Endothelial cell of umbilical vein (primary cell): Measurements from ENCODE around the gene SH3BP1. TPM values are rescaled to one million over a fixed set of nuclear protein-coding genes. Genes with fewer than 3 reads are reported as not detected.

Source experiments
- BruUV-seq: library from RNA; stranded (reverse); fragments of 400-500 nt; replicated peaks from 2 replicates; lab custom pipeline; 2021; lab: Mats Ljungman, UMichigan
- CTCF ChIA-PET: fragments of 300-600, 350-600 bp; sonication (Branson Sonifier 250); formaldehyde crosslinking; loops from one replicate; lab custom pipeline; 2021; ENCODE audit warnings: antibody characterized with exemption, inconsistent platforms; lab: Charles Lee
- POLR2A ChIA-PET: fragments of 300-600, 350-600 bp; sonication (Branson Sonifier 250); formaldehyde crosslinking; loops from one replicate; lab custom pipeline; 2021; ENCODE audit warnings: antibody characterized with exemption, inconsistent platforms; lab: Charles Lee
- DNase-seq: peaks from one replicate; pipeline ENCODE4 v3.0.0-alpha.2; 2011; ENCODE audit warnings: low read depth, low spot score
- FAIRE-seq: peaks from 2 replicates; lab custom pipeline; 2011; peaks lifted over from hg19 to GRCh38; lab: Jason Lieb, UNC
- H2AFZ ChIP-seq: 2 replicates; pipeline ENCODE4 v1.6.0; 2012; ENCODE audit warnings: low read depth, low read length, control low read depth, inconsistent platforms
- H3K27ac ChIP-seq: 2 replicates; pipeline ENCODE4 v1.5.1; 2011; ENCODE audit warnings: low read depth, mild to moderate bottlenecking, control low read depth, low read length, moderate library complexity; ENCODE audit not compliant: insufficient read depth
- H3K27me3 ChIP-seq, 2 experiments: 2 replicates each; pipeline versions ENCODE4 v1.6.0 to v1.6.1; 2011; ENCODE audit warnings: low read length in 2 of 2, mixed read lengths in 1 of 2; ENCODE audit not compliant: control insufficient read depth in 2 of 2, insufficient read depth in 2 of 2
- H3K36me3 ChIP-seq, 2 experiments: 2 replicates in 1 of 2; 3 replicates in 1 of 2; pipeline ENCODE4 v1.5.1; 2011; ENCODE audit warnings: low read length in 2 of 2, mild to moderate bottlenecking in 1 of 2, moderate library complexity in 1 of 2; ENCODE audit not compliant: control insufficient read depth in 2 of 2, insufficient read depth in 2 of 2; ENCODE audit errors: extremely low read depth in 1 of 2
- H3K4me1 ChIP-seq: 3 replicates; pipeline ENCODE4 v1.5.1; 2011; ENCODE audit warnings: mild to moderate bottlenecking, low read length; ENCODE audit not compliant: control insufficient read depth, insufficient read depth; ENCODE audit errors: extremely low read depth
- H3K4me2 ChIP-seq: 2 replicates; pipeline ENCODE4 v1.6.1; 2011; ENCODE audit warnings: low read length, control low read depth, mixed read lengths; ENCODE audit not compliant: insufficient read depth
- H3K4me3 ChIP-seq, 3 experiments: fragments of 200-600 bp in 1 of 3; sonication (generic), shearing (Covaris generic) in 1 of 3; replicated peaks in 1 of 3; 2 replicates each; pipeline ENCODE4 v1.5.1; 2011 to 2016; ENCODE audit warnings: control low read depth in 3 of 3, low read length in 3 of 3, mild to moderate bottlenecking in 2 of 3, inconsistent platforms in 1 of 3, low read depth in 1 of 3, moderate library complexity in 1 of 3; ENCODE audit not compliant: insufficient read depth in 1 of 3
- H3K79me2 ChIP-seq: 2 replicates; pipeline ENCODE4 v1.6.0; 2012; ENCODE audit warnings: low read length, inconsistent platforms; ENCODE audit not compliant: control insufficient read depth, insufficient read depth
- H3K9ac ChIP-seq: replicated peaks from 2 replicates; pipeline ENCODE3; 2011; ENCODE audit warnings: low read length, control low read depth; ENCODE audit not compliant: insufficient read depth; ENCODE audit errors: extremely low read depth
- H3K9me1 ChIP-seq: replicated peaks from 3 replicates; pipeline ENCODE4 v1.6.0; 2011; ENCODE audit warnings: mild to moderate bottlenecking, low read length; ENCODE audit not compliant: control insufficient read depth, insufficient read depth; ENCODE audit errors: extremely low read depth
- H3K9me3 ChIP-seq: replicated peaks from 2 replicates; pipeline ENCODE4 v1.5.1; 2012; ENCODE audit warnings: low read length, inconsistent platforms; ENCODE audit not compliant: control insufficient read depth, insufficient read depth
- H4K20me1 ChIP-seq: replicated peaks from 2 replicates; pipeline ENCODE3; 2011; ENCODE audit warnings: mild to moderate bottlenecking, low read length; ENCODE audit not compliant: control insufficient read depth, insufficient read depth; ENCODE audit errors: extremely low read depth
- EZH2 ChIP-seq: IDR thresholded peaks from 2 replicates; pipeline ENCODE4 v1.6.1; 2012; ENCODE audit warnings: borderline replicate concordance, low read depth, mild to moderate bottlenecking, moderate library complexity, low read length, inconsistent platforms; ENCODE audit not compliant: severe bottlenecking
- FOS ChIP-seq: IDR thresholded peaks from 2 replicates; pipeline ENCODE4 v1.6.1; 2011; ENCODE audit warnings: mild to moderate bottlenecking, low read length, moderate library complexity, borderline replicate concordance; ENCODE audit not compliant: insufficient read depth
- GATA2 ChIP-seq: IDR thresholded peaks from 2 replicates; pipeline ENCODE4 v1.7.0; 2011; ENCODE audit warnings: low read depth, mild to moderate bottlenecking, moderate library complexity, mixed read lengths, low read length; ENCODE audit not compliant: insufficient read length, insufficient read depth
- JUN ChIP-seq: IDR thresholded peaks from 2 replicates; pipeline ENCODE4 v1.6.1; 2011; ENCODE audit warnings: borderline replicate concordance, low read depth; ENCODE audit not compliant: insufficient read length, insufficient read depth
- MYC ChIP-seq: IDR thresholded peaks from one replicate; pipeline ENCODE4 v1.6.1; 2011; ENCODE audit warnings: mild to moderate bottlenecking, low read depth, low read length
- POLR2A ChIP-seq: IDR thresholded peaks from 2 replicates; pipeline ENCODE4 v1.6.1; 2012; ENCODE audit warnings: low read depth, mild to moderate bottlenecking, control low read depth, low read length
- POLR2AphosphoS5 ChIP-seq: IDR thresholded peaks from 2 replicates; pipeline ENCODE4 v1.6.1; 2012; ENCODE audit warnings: low read depth, mild to moderate bottlenecking, control low read depth, low read length, moderate library complexity; ENCODE audit not compliant: insufficient read depth
- dilution Hi-C: fragments of 300-500 bp; cut with MboI; formaldehyde crosslinking; loops from one replicate; pipeline ENCODE4 v1.15.0; 2019; ENCODE audit warnings: low sequenced_read_pairs; ENCODE audit not compliant: extremely low pct_ligation_motif_present
- intact Hi-C: fragments of 100-400 bp; cut with micrococcal nuclease; formaldehyde crosslinking; loops from one replicate; pipeline ENCODE4 v1.10.0; 2022
- polyA plus RNA-seq, 4 experiments: library from polyadenylated mRNA; depleted of rRNA in 3 of 4; stranded (reverse) in 3 of 4; unstranded in 1 of 4; fragments of >200 nt; gene quantifications; 2 replicates each; pipeline versions ENCODE4 v1.2.1 to v1.2.3, GENCODE V29; 2011 to 2012; ENCODE audit warnings: missing spikeins in 1 of 4
- total RNA-seq: library from RNA; stranded (reverse); gene quantifications from 2 replicates; pipeline ENCODE4 v1.2.3, GENCODE V29; 2021
- TF ChIP-seq, protein P1 (sequence below): IDR thresholded peaks from 2 replicates; pipeline ENCODE4 v1.6.1; 2011; ENCODE audit not compliant: insufficient read depth, insufficient read length
- TF ChIP-seq, protein P2 (sequence below), 2 donors: IDR thresholded peaks; 1 replicate in 1 of 2; 2 replicates in 1 of 2; pipeline ENCODE4 v1.5.1; 2011; ENCODE audit warnings: low read length in 2 of 2, mild to moderate bottlenecking in 2 of 2, moderate library complexity in 2 of 2, control low read depth in 1 of 2, inconsistent platforms in 1 of 2, low read depth in 1 of 2; ENCODE audit not compliant: insufficient read depth in 1 of 2; ENCODE audit errors: extremely low read depth in 1 of 2

SH3BP1 gene
- total and polyA plus RNA-seq, 2 donors (not counting 3 experiments of a cell fraction or from before 2014, with no cell fraction given): 2.3 to 4.3 TPM

DNA sequence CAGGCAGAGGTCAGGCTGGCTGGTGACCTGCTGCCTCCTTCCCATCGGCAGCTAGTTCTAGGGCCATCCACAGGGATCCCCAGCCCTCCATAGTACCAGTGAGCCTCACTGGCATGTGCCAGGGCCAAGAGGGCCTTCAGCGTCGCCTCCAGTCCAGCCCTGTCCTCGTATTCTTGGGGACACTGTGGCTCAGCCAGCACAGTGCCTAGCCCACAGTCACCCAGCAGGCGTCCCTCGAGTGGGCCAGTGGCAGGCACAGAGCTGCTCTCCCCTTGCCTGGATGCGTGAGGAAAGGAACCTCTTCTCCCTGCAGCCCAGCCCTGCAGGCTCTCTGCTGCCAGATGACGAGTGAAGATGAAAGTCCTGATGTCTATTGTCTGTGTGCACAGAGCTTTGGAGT lies 10.6 kb upstream of the SH3BP1 start:
- no peak overlapping the region for H3K9ac ChIP-seq
- H3K4me2 ChIP-seq: no peak overlapping the region
- H4K20me1 ChIP-seq: no peaks in the 10 kb centered on the region
- H3K9me1 ChIP-seq: no peaks in the 10 kb centered on the region
- H3K79me2 ChIP-seq: no peaks in the 10 kb centered on the region
- dilution Hi-C loops: no loop called here
- TF ChIP-seq FOS (no peak), POLR2AphosphoS5 (no peak), POLR2A (no peak), JUN (no peak), EZH2 (no peak), GATA2 (no peak), MYC (no peak)
- TF ChIP-seq, protein P1, sequence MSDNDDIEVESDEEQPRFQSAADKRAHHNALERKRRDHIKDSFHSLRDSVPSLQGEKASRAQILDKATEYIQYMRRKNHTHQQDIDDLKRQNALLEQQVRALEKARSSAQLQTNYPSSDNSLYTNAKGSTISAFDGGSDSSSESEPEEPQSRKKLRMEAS: no peak
- TF ChIP-seq, protein P2, sequence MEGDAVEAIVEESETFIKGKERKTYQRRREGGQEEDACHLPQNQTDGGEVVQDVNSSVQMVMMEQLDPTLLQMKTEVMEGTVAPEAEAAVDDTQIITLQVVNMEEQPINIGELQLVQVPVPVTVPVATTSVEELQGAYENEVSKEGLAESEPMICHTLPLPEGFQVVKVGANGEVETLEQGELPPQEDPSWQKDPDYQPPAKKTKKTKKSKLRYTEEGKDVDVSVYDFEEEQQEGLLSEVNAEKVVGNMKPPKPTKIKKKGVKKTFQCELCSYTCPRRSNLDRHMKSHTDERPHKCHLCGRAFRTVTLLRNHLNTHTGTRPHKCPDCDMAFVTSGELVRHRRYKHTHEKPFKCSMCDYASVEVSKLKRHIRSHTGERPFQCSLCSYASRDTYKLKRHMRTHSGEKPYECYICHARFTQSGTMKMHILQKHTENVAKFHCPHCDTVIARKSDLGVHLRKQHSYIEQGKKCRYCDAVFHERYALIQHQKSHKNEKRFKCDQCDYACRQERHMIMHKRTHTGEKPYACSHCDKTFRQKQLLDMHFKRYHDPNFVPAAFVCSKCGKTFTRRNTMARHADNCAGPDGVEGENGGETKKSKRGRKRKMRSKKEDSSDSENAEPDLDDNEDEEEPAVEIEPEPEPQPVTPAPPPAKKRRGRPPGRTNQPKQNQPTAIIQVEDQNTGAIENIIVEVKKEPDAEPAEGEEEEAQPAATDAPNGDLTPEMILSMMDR (IDR thresholded peaks at IDR 0.05; ENCODE audit: extremely low read depth in 1 of 2, insufficient read depth in 1 of 2, low read depth in 1 of 2, low read length in 2 of 2): no peak
- no peak overlapping the region for H2AFZ ChIP-seq
- DNase-seq (no peak), FAIRE-seq (no peak)
- no peaks in the 10 kb centered on the region for H3K27me3 ChIP-seq
- peaks cover 16% of the 10 kb centered on the region for H3K4me1 ChIP-seq
- POLR2A ChIA-PET: interaction anchor here (0.6 kb wide), 1 partner anchor 26 kb away, joined by 3 read pairs; no protein-coding TSS in a partner anchor
- intact Hi-C loops: no loop called here
- H3K9me3 ChIP-seq: no peaks in the 10 kb centered on the region
- no peak overlapping the region for H3K4me3 ChIP-seq
- H3K27ac ChIP-seq: no peak overlapping the region
- CTCF ChIA-PET: interaction anchor here (0.6 to 1.2 kb wide), 2 partner anchors 14 to 21 kb away, joined by 3 to 5 read pairs; no protein-coding TSS in a partner anchor
- H3K36me3 ChIP-seq: peaks cover 0 to 5% of the 10 kb centered on the region in 2 experiments
- BruUV-seq: no TSS peak
